H9 (cell line): ENCODE data around the gene FHL2. TPM values are rescaled to one million over a fixed set of nuclear protein-coding genes. Genes with fewer than 3 reads are reported as not detected.

ENCODE experiments used
- DNase-seq: peaks from one replicate; pipeline ENCODE4 v3.0.0-alpha.2; 2017
- H2AFZ ChIP-seq: one replicate; pipeline ENCODE4 v1.6.1; 2013; ENCODE audit warnings: mild to moderate bottlenecking, low read length, control low read depth, moderate library complexity
- H2AK5ac ChIP-seq: 2 replicates; pipeline ENCODE4 v1.6.1; 2013; ENCODE audit warnings: low read length, control low read depth, mixed read lengths; ENCODE audit not compliant: insufficient read length
- H2BK120ac ChIP-seq: one replicate; pipeline ENCODE4 v1.6.1; 2013; ENCODE audit warnings: low read depth, mild to moderate bottlenecking, low read length, control low read depth, inconsistent platforms; ENCODE audit not compliant: poor library complexity, severe bottlenecking
- H2BK12ac ChIP-seq: 2 replicates; pipeline ENCODE4 v1.6.1; 2013; ENCODE audit warnings: low read length, control low read depth, mixed read lengths, low read depth; ENCODE audit not compliant: insufficient read length
- H2BK15ac ChIP-seq: 2 replicates; pipeline ENCODE4 v1.6.1; 2013; ENCODE audit warnings: low read depth, low read length, control low read depth
- H2BK20ac ChIP-seq: one replicate; pipeline ENCODE4 v1.6.1; 2013; ENCODE audit warnings: low read depth, mild to moderate bottlenecking, low read length, control low read depth, inconsistent platforms; ENCODE audit not compliant: poor library complexity, severe bottlenecking
- H2BK5ac ChIP-seq: 2 replicates; pipeline ENCODE4 v1.6.1; 2013; ENCODE audit warnings: low read length, control low read depth, mixed read lengths; ENCODE audit not compliant: insufficient read length
- H3K14ac ChIP-seq: 2 replicates; pipeline ENCODE4 v1.6.1; 2013; ENCODE audit warnings: low read length, control low read depth; ENCODE audit not compliant: insufficient read depth
- H3K18ac ChIP-seq: 2 replicates; pipeline ENCODE4 v1.6.1; 2013; ENCODE audit warnings: low read depth, mild to moderate bottlenecking, mixed read lengths, low read length, control low read depth; ENCODE audit not compliant: insufficient read length
- H3K23ac ChIP-seq: 2 replicates; pipeline ENCODE4 v1.6.1; 2013; ENCODE audit warnings: low read length, control low read depth, mixed read lengths, low read depth; ENCODE audit not compliant: insufficient read length
- H3K23me2 ChIP-seq: 2 replicates; pipeline ENCODE4 v1.6.1; 2013; ENCODE audit warnings: low read depth, mild to moderate bottlenecking, mixed read lengths, low read length, control low read depth; ENCODE audit not compliant: insufficient read length, poor library complexity, severe bottlenecking
- H3K27ac ChIP-seq: 2 replicates; pipeline ENCODE4 v1.5.1; 2013; ENCODE audit warnings: low read length, control low read depth, mixed read lengths, low read depth; ENCODE audit not compliant: insufficient read length
- H3K27me3 ChIP-seq: 2 replicates; pipeline ENCODE4 v1.6.1; 2013; ENCODE audit warnings: low read length, control low read depth, inconsistent platforms; ENCODE audit not compliant: insufficient read depth
- H3K4ac ChIP-seq: 2 replicates; pipeline ENCODE4 v1.6.1; 2013; ENCODE audit warnings: low read depth, mild to moderate bottlenecking, control low read depth, inconsistent platforms, low read length, moderate library complexity
- H3K4me1 ChIP-seq: 2 replicates; pipeline ENCODE4 v1.6.1; 2013; ENCODE audit warnings: low read length, control low read depth, inconsistent platforms; ENCODE audit not compliant: insufficient read depth
- H3K4me2 ChIP-seq: 2 replicates; pipeline ENCODE4 v1.6.1; 2013; ENCODE audit warnings: low read length, control low read depth, mixed read lengths; ENCODE audit not compliant: insufficient read length, insufficient read depth
- H3K56ac ChIP-seq: 2 replicates; pipeline ENCODE4 v1.6.1; 2013; ENCODE audit warnings: low read depth, mild to moderate bottlenecking, mixed read lengths, low read length, control low read depth; ENCODE audit not compliant: insufficient read length
- H3K79me1 ChIP-seq: 2 replicates; pipeline ENCODE4 v1.6.1; 2013; ENCODE audit warnings: low read depth, mild to moderate bottlenecking, moderate library complexity, low read length, control low read depth, inconsistent platforms; ENCODE audit not compliant: insufficient read depth, poor library complexity, severe bottlenecking
- H3K79me2 ChIP-seq: 2 replicates; pipeline ENCODE4 v1.6.1; 2013; ENCODE audit warnings: low read length, control low read depth, inconsistent platforms; ENCODE audit not compliant: insufficient read depth
- H3K9ac ChIP-seq: 2 replicates; pipeline ENCODE4 v1.6.1; 2013; ENCODE audit warnings: low read length, control low read depth, mixed read lengths; ENCODE audit not compliant: insufficient read length; ENCODE audit errors: extremely low read depth
- H3K9me3 ChIP-seq: one replicate; pipeline ENCODE4 v1.6.1; 2013; ENCODE audit warnings: low read depth, low read length, inconsistent platforms; ENCODE audit not compliant: control insufficient read depth
- H3T11ph ChIP-seq: one replicate; pipeline ENCODE4 v1.6.1; 2013; ENCODE audit warnings: mild to moderate bottlenecking, low read length, control low read depth, inconsistent platforms
- H4K20me1 ChIP-seq: one replicate; pipeline ENCODE4 v1.6.1; 2013; ENCODE audit not compliant: control insufficient read depth, insufficient read length, insufficient read depth
- H4K5ac ChIP-seq: 2 replicates; pipeline ENCODE4 v1.6.1; 2013; ENCODE audit warnings: low read depth, mild to moderate bottlenecking, mixed read lengths, low read length, control low read depth; ENCODE audit not compliant: insufficient read length
- H4K8ac ChIP-seq: replicated peaks from 2 replicates; pipeline ENCODE4 v1.6.1; 2013; ENCODE audit warnings: low read length, control low read depth, mixed read lengths, low read depth; ENCODE audit not compliant: insufficient read length
- H4K91ac ChIP-seq: 2 replicates; pipeline ENCODE4 v1.6.1; 2013; ENCODE audit warnings: low read depth, mild to moderate bottlenecking, moderate library complexity, mixed read lengths, low read length, control low read depth; ENCODE audit not compliant: insufficient read length
- H3K27ac Mint-ChIP-seq, 3 experiments: 2 replicates in 2 of 3; 3 replicates in 1 of 3; pipeline ENCODE4 v1.8.0; 2020 to 2021; ENCODE audit warnings: mixed read lengths in 3 of 3, mild to moderate bottlenecking in 1 of 3, moderate library complexity in 1 of 3
- H3K27me3 Mint-ChIP-seq: 2 replicates; pipeline ENCODE4 v1.8.0; 2021; ENCODE audit warnings: low read depth, mild to moderate bottlenecking, moderate library complexity, mixed read lengths
- H3K36me3 Mint-ChIP-seq, 3 experiments: 2 replicates in 2 of 3; 3 replicates in 1 of 3; pipeline ENCODE4 v1.8.0; 2020 to 2021; ENCODE audit warnings: low read depth in 3 of 3, mixed read lengths in 3 of 3; ENCODE audit not compliant: insufficient read depth in 1 of 3
- H3K4me1 Mint-ChIP-seq, 2 experiments: 2 replicates each; pipeline ENCODE4 v1.8.0; 2020; ENCODE audit warnings: mixed read lengths in 2 of 2
- H3K4me3 Mint-ChIP-seq, 2 experiments: 2 replicates in 1 of 2; 3 replicates in 1 of 2; pipeline ENCODE4 v1.8.0; 2020 to 2021; ENCODE audit warnings: mild to moderate bottlenecking in 2 of 2, mixed read lengths in 2 of 2, moderate library complexity in 1 of 2
- H3K9me3 Mint-ChIP-seq, 2 experiments: 2 replicates in 1 of 2; 3 replicates in 1 of 2; pipeline ENCODE4 v1.8.0; 2020; ENCODE audit warnings: mild to moderate bottlenecking in 2 of 2, mixed read lengths in 2 of 2, moderate library complexity in 1 of 2
- CTCF ChIP-seq: fragments of 200-600 bp; sonication (generic); conservative IDR thresholded peaks from 3 replicates; pipeline ENCODE4 v1.8.0; 2021; ENCODE audit warnings: antibody characterized with exemption, mild to moderate bottlenecking
- WGBS: extraction: QIAGEN DNeasy Blood & Tissue Kit; methylation state at CpG from one replicate; pipeline ENCODE4 v1.1.7; 2013; ENCODE audit warnings: missing lambda C conversion rate, low lambda C conversion rate, mixed read lengths; ENCODE audit not compliant: insufficient read length; ENCODE audit errors: extremely low coverage; 5-methylcytosine and 5-hydroxymethylcytosine counted together
- total RNA-seq: library from RNA; stranded (reverse); gene quantifications from 2 replicates; pipeline ENCODE4 v1.2.1, GENCODE V29; 2021

FHL2 gene
- total RNA-seq, 1 experiment from 2014 or later = 34.9 TPM

- Histone ChIP-seq H2AK5ac (no peak overlapping the region), H2BK12ac (no peak overlapping the region), H3K4me1 (no peaks in the 10 kb centered on the region), H3K56ac (no peak overlapping the region), H3K9me3 (no peaks in the 10 kb centered on the region), H3K18ac (no peak overlapping the region), H3K4me2 (no peak overlapping the region), H4K8ac (no peak overlapping the region), H3K79me2 (no peaks in the 10 kb centered on the region), H4K91ac (no peak overlapping the region), H3K27me3 (no peaks in the 10 kb centered on the region), H3T11ph (no peak overlapping the region), H4K20me1 (no peaks in the 10 kb centered on the region), H3K4ac (no peak overlapping the region), H3K23ac (no peak overlapping the region), H3K14ac (no peak overlapping the region), H2BK120ac (no peak overlapping the region), H2BK15ac (no peak overlapping the region), H2BK20ac (no peak overlapping the region), H3K27ac (no peak overlapping the region), H3K9ac (no peak overlapping the region), H3K23me2 (no peaks in the 10 kb centered on the region), H4K5ac (no peak overlapping the region), H3K79me1 (no peaks in the 10 kb centered on the region), H2AFZ (no peak overlapping the region), H2BK5ac (no peak overlapping the region)
- H3K4me3 Mint-ChIP-seq = no peak overlapping the region
- no CpG with 5 or more reads among the region's 1 CpG for WGBS
- no peak for TF ChIP-seq CTCF
- no peak for DNase-seq
- peaks cover 12 to 40% (median 28%) of the 10 kb centered on the region in 3 experiments; a peak in 6 of 7 replicates for H3K36me3 Mint-ChIP-seq
- no peaks in the 10 kb centered on the region for H3K4me1 Mint-ChIP-seq
- H3K9me3 Mint-ChIP-seq = no peaks in the 10 kb centered on the region
- no peak overlapping the region for H3K27ac Mint-ChIP-seq
- no peaks in the 10 kb centered on the region for H3K27me3 Mint-ChIP-seq
Measured at GRCh38 chr2:105357122-105357521, 41.7 kb downstream of the FHL2 start.
